ENCODE measurements around the gene PFDN1. TPM values are rescaled to one million over a fixed set of nuclear protein-coding genes. Genes with fewer than 3 reads are reported as not detected.

PFDN1 gene
- total and polyA plus RNA-seq, 7 donors = 35.9 to 115 (median 55.0) TPM

- H3K27me3 ChIP-seq (ENCODE audit: insufficient read depth in 3 of 3, low read length in 2 of 3) = no peaks in the 10 kb centered on the region
- intact Hi-C loops (cut with DNase I) = no loop called here
- no peak for TF ChIP-seq CTCF (IDR thresholded peaks at IDR 0.05)
- ATAC-seq (no peak), DNase-seq (no peak)
- 95 to 97% (median 96%) methylated on average over 6 of the region's 6 CpGs for WGBS, 3 donors
- peaks cover 41% of the 10 kb centered on the region for H3K4me1 ChIP-seq
- H3K36me3 ChIP-seq (ENCODE audit: insufficient read depth in 1 of 2, low read depth in 1 of 2) = no peaks in the 10 kb centered on the region
- no peaks in the 10 kb centered on the region for H3K9me3 ChIP-seq
- H3K27ac ChIP-seq = no peak overlapping the region
- no peak overlapping the region for H3K4me3 ChIP-seq
These were observed 46.2 kb downstream of the PFDN1 start for GRCh38 chr5:140256726-140257125.

GRCh38 chr5:140255460-140256157, 47.3 kb downstream of the PFDN1 start:
- ATAC-seq (no peak), DNase-seq (no peak)
- peaks cover 41% of the 10 kb centered on the region for H3K4me1 ChIP-seq
- no peak for TF ChIP-seq CTCF (IDR thresholded peaks at IDR 0.05)
- H3K27me3 ChIP-seq (ENCODE audit: insufficient read depth in 3 of 3, low read length in 2 of 3) = no peaks in the 10 kb centered on the region
- WGBS, 3 donors = 81 to 91% (median 89%) methylated on average over 4 of the region's 4 CpGs
- intact Hi-C loops (cut with DNase I) = no loop called here
- H3K27ac ChIP-seq = peak overlapping the region; percentile 10
- H3K36me3 ChIP-seq (ENCODE audit: insufficient read depth in 1 of 2, low read depth in 1 of 2) = peaks cover 0 to 3% of the 10 kb centered on the region in 2 donors
- H3K4me3 ChIP-seq = no peak overlapping the region
- no peaks in the 10 kb centered on the region for H3K9me3 ChIP-seq

- WGBS, 3 donors = 56 to 62% (median 60%) methylated on average over 4 of the region's 4 CpGs
- peaks cover 48% of the 10 kb centered on the region for H3K4me1 ChIP-seq
- TF ChIP-seq CTCF (IDR thresholded peaks at IDR 0.05) = no peak
- no peak overlapping the region for H3K4me3 ChIP-seq
- no peak for ATAC-seq
- no peaks in the 10 kb centered on the region for H3K27me3 ChIP-seq (ENCODE audit: insufficient read depth in 3 of 3, low read length in 2 of 3)
- intact Hi-C loops (cut with DNase I) = no loop called here
- DNase-seq = no peak
- no peaks in the 10 kb centered on the region for H3K9me3 ChIP-seq
- peak overlapping the region; percentile 50 for H3K27ac ChIP-seq
- peaks cover 0 to 11% of the 10 kb centered on the region in 2 donors for H3K36me3 ChIP-seq (ENCODE audit: insufficient read depth in 1 of 2, low read depth in 1 of 2)
These were observed 48.9 kb downstream of the PFDN1 start for GRCh38 chr5:140253985-140254384.

DNA sequence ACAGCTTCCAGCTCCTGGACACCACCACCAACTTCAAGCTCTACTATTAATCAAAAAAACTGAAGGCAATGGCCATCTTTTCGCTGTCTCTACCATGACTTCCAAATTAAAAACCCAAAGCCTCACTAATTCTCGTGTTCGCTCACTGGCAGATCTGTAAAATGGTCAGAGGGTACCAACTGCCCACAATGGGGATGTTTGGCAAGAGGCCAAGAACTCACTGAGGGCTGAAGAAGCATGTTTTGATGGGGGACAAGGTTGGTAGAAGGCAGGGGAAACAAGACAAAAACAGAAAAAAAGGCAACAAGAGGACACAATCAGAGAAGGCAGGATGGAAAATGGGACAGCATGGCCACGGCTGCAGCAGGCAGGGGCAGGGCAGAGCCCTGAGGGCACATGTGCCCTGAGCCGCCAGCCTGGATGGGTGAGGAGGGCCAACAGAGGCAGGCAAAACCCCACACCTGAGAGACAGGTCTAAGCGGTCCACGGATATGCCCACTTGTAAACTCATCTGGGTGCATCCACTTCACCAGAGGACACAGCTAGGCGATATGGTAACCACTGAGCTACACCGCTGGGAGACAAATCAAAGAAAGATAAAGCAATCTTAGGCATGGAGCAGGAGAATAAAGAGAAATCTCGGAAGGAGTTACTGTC, 50.3 kb downstream of the PFDN1 start:
- H3K27ac ChIP-seq = peak overlapping the region; percentile 88
- no peaks in the 10 kb centered on the region for H3K9me3 ChIP-seq
- no peaks in the 10 kb centered on the region for H3K27me3 ChIP-seq (ENCODE audit: insufficient read depth in 3 of 3, low read length in 2 of 3)
- no peak overlapping the region for H3K4me3 ChIP-seq
- intact Hi-C loops (cut with DNase I) = no loop called here
- DNase-seq (no peak), ATAC-seq (peak in 1 of 4 donors; percentile 2)
- H3K36me3 ChIP-seq (ENCODE audit: insufficient read depth in 1 of 2, low read depth in 1 of 2) = peaks cover 0 to 11% of the 10 kb centered on the region in 2 donors
- peaks cover 51% of the 10 kb centered on the region for H3K4me1 ChIP-seq
- WGBS, 3 donors = 91 to 94% (median 94%) methylated on average over 10 of the region's 10 CpGs
- TF ChIP-seq CTCF (IDR thresholded peaks at IDR 0.05) = no peak
